CD14-positive monocyte (primary cell): Measurements from ENCODE around the gene MED20. TPM values are rescaled to one million over a fixed set of nuclear protein-coding genes. Genes with fewer than 3 reads are reported as not detected.
A peak's percentile ranks its signal among the peaks of the same experiment; 100 is the strongest.

Experiments
- DNase-seq, 3 donors: peaks; one replicate each; pipeline ENCODE4 v3.0.0-alpha.2; 2011 to 2022
- H2AFZ ChIP-seq: 2 replicates; pipeline ENCODE4 v1.6.0; 2012; ENCODE audit warnings: mild to moderate bottlenecking, low read depth, low read length, inconsistent platforms; ENCODE audit not compliant: insufficient read depth, poor library complexity, severe bottlenecking
- H3K27ac ChIP-seq, 2 donors: 1 replicate in 1 of 2; 2 replicates in 1 of 2; pipeline ENCODE4 v1.5.1; 2012 to 2013; ENCODE audit warnings: low read length in 2 of 2, control low read depth in 1 of 2, inconsistent platforms in 1 of 2, low read depth in 1 of 2, mild to moderate bottlenecking in 1 of 2
- H3K27me3 ChIP-seq, 2 donors: one replicate each; pipeline versions ENCODE4 v1.6.0 to v1.6.1; 2011 to 2013; ENCODE audit warnings: low read length in 2 of 2; ENCODE audit not compliant: control insufficient read depth in 2 of 2, insufficient read depth in 2 of 2
- H3K36me3 ChIP-seq, 2 donors: replicated peaks in 1 of 2; 1 replicate in 1 of 2; 2 replicates in 1 of 2; pipeline versions ENCODE4 v1.5.1 to v1.6.1; 2012 to 2013; ENCODE audit warnings: low read length in 2 of 2, control low read depth in 1 of 2, inconsistent platforms in 1 of 2, mild to moderate bottlenecking in 1 of 2; ENCODE audit not compliant: insufficient read depth in 2 of 2, control insufficient read depth in 1 of 2
- H3K4me1 ChIP-seq, 2 donors: 1 replicate in 1 of 2; 2 replicates in 1 of 2; pipeline versions ENCODE4 v1.5.1 to v1.6.1; 2012 to 2013; ENCODE audit warnings: low read length in 2 of 2, control low read depth in 1 of 2, inconsistent platforms in 1 of 2, mild to moderate bottlenecking in 1 of 2, moderate library complexity in 1 of 2; ENCODE audit not compliant: insufficient read depth in 2 of 2, control insufficient read depth in 1 of 2
- H3K4me2 ChIP-seq: replicated peaks from 2 replicates; pipeline ENCODE3; 2012; ENCODE audit warnings: low read length, moderate library complexity, mild to moderate bottlenecking; ENCODE audit not compliant: poor library complexity, severe bottlenecking; ENCODE audit errors: extremely low read depth
- H3K4me3 ChIP-seq, 3 experiments: fragments of 200-600 bp in 1 of 3; sonication (generic) in 1 of 3; replicated peaks in 1 of 3; 1 replicate in 2 of 3; 2 replicates in 1 of 3; pipeline ENCODE4 v1.5.1; 2011 to 2013; ENCODE audit warnings: low read length in 3 of 3, mild to moderate bottlenecking in 3 of 3, control low read depth in 2 of 3, low read depth in 2 of 3, inconsistent platforms in 1 of 3, moderate library complexity in 1 of 3
- H3K79me2 ChIP-seq: 2 replicates; pipeline ENCODE4 v1.6.0; 2012; ENCODE audit warnings: mild to moderate bottlenecking, control low read depth, inconsistent platforms, low read length, moderate library complexity; ENCODE audit not compliant: insufficient read depth
- H3K9ac ChIP-seq: 2 replicates; pipeline ENCODE4 v1.6.0; 2017; ENCODE audit warnings: low read length, mild to moderate bottlenecking; ENCODE audit not compliant: insufficient read depth, poor library complexity, severe bottlenecking
- H3K9me3 ChIP-seq, 2 donors: replicated peaks in 1 of 2; 1 replicate in 1 of 2; 2 replicates in 1 of 2; pipeline versions ENCODE4 v1.5.1 to v1.6.1; 2012 to 2013; ENCODE audit warnings: low read length in 2 of 2, control low read depth in 1 of 2; ENCODE audit not compliant: control insufficient read depth in 1 of 2, insufficient read depth in 1 of 2
- H4K20me1 ChIP-seq: 2 replicates; pipeline ENCODE4 v1.6.0; 2012; ENCODE audit warnings: mild to moderate bottlenecking, low read length, control low read depth, moderate library complexity; ENCODE audit not compliant: insufficient read depth
- H3K27ac Mint-ChIP-seq, 7 donors: one replicate each; pipeline ENCODE4 v1.8.0; 2020; ENCODE audit warnings: mild to moderate bottlenecking in 7 of 7, mixed read lengths in 7 of 7, moderate library complexity in 6 of 7, inconsistent platforms in 2 of 7
- H3K27me3 Mint-ChIP-seq, 3 donors: one replicate each; pipeline ENCODE4 v1.8.0; 2021 to 2022; ENCODE audit warnings: low read depth in 3 of 3, mild to moderate bottlenecking in 3 of 3, mixed read lengths in 3 of 3, moderate library complexity in 3 of 3, inconsistent platforms in 1 of 3
- H3K36me3 Mint-ChIP-seq, 2 donors: one replicate each; pipeline ENCODE4 v1.8.0; 2020; ENCODE audit warnings: mixed read lengths in 2 of 2, inconsistent platforms in 1 of 2, mild to moderate bottlenecking in 1 of 2
- H3K4me1 Mint-ChIP-seq: one replicate; pipeline ENCODE4 v1.8.0; 2020; ENCODE audit warnings: mild to moderate bottlenecking, mixed read lengths
- H3K4me3 Mint-ChIP-seq, 2 donors: one replicate each; pipeline ENCODE4 v1.8.0; 2020; ENCODE audit warnings: mild to moderate bottlenecking in 2 of 2, mixed read lengths in 2 of 2, moderate library complexity in 1 of 2
- H3K9me3 Mint-ChIP-seq, 7 donors: one replicate each; pipeline ENCODE4 v1.8.0; 2020 to 2022; ENCODE audit warnings: mixed read lengths in 7 of 7, mild to moderate bottlenecking in 6 of 7, moderate library complexity in 6 of 7, inconsistent platforms in 2 of 7
- WGBS: methylation state at CpG from one replicate; pipeline ENCODE4 v1.1.5; 2013; ENCODE audit warnings: missing lambda C conversion rate; ENCODE audit not compliant: insufficient coverage; 5-methylcytosine and 5-hydroxymethylcytosine counted together
- intact Hi-C, 2 donors: fragments of 100-400 bp; cut with micrococcal nuclease; formaldehyde crosslinking; loops; one replicate each; pipeline versions ENCODE4 v1.15.0 to v1.15.1; 2023
- polyA minus RNA-seq: library from RNA; depleted of rRNA, polyadenylated mRNA; stranded (reverse); fragments of >200 nt; gene quantifications from 2 replicates; pipeline ENCODE4 v1.2.3, GENCODE V29; 2012
- polyA plus RNA-seq, 3 donors: library from polyadenylated mRNA; depleted of rRNA in 1 of 3; unstranded in 2 of 3; stranded (reverse) in 1 of 3; fragments of 300-500 nt in 2 of 3; fragments of >200 nt in 1 of 3; fragmentation: Illumina TruSeq in 2 of 3; gene quantifications; 1 replicate in 2 of 3; 2 replicates in 1 of 3; pipeline ENCODE4 v1.2.3, GENCODE V29; 2012 to 2021
- total RNA-seq, 12 experiments: library from RNA in 1 of 12; stranded (reverse) in 1 of 12; fragments of 120-200 nt in 1 of 12; gene quantifications; one replicate each; pipeline ENCODE4 v1.2.4 and lab custom pipeline; 2013 to 2026; ENCODE audit warnings: mixed read lengths in 6 of 12, inconsistent platforms in 1 of 12
- TF ChIP-seq, protein P1 (sequence below): fragments of 200-600 bp; IDR thresholded peaks from one replicate; pipeline ENCODE4 v1.8.0; 2022; ENCODE audit warnings: antibody characterized with exemption, mild to moderate bottlenecking

Gene MED20, protein sequence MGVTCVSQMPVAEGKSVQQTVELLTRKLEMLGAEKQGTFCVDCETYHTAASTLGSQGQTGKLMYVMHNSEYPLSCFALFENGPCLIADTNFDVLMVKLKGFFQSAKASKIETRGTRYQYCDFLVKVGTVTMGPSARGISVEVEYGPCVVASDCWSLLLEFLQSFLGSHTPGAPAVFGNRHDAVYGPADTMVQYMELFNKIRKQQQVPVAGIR
- total RNA-seq (2013), result 15.8 TPM
- polyA plus RNA-seq (10 to 100 TPM in 2 of 3 donors, 1 to 10 TPM in 1; 6.3 to 16.2 (median 13.6) TPM), polyA minus RNA-seq (9.6 and 11.3 TPM in 2 replicates), total RNA-seq (lab: John Stamatoyannopoulos, UW) (1.9 to 6.2 (median 3.4) reads per million in 11 experiments)

DNA sequence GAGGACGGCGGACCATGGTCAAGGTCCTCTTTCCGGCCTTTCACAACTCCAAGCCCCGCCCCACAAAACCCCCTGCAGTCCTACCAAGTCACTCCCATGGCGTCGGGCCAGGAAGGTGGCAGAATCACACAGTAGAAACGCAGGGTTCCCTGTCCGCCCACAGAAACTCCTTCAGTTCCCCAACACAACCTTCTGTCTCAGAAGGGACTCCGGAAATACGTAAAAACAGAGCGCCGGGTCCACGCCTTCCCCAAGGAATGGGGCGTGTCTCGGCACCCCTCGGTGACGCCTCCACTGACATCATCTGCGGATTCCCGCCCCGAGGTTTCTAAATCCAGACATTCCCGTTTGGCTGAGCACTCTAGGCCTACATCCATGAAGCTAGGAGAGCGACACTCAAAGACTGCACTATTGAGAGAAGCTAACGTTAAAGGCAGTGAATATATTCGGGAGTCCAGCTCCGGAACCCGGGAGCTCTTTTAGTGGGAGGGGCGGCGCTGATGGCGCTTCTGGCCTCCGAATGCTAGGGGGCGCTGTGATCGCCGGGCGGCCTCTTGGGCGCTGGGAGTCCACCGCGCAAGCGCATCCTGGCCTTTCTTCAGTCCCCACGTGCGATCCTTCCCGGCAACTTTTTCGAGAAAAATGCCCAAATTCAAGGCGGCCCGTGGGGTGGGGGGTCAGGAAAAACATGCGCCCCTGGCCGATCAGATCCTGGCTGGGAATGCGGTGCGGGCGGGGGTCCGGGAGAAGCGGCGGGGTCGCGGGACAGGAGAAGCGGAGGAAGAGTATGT, at the start of gene MED20, which contains the start of gene BYSL:
MED20 (minus strand) TSS at position 219 of the 791 bp plus-strand sequence; CDS start at position 98, 121 bp downstream.
BYSL (plus strand) TSS at position 579 of the 791 bp plus-strand sequence; CDS start at position 643, 64 bp downstream.
- H3K27ac Mint-ChIP-seq, result peak within 1 kb of the TSS; percentile 98 to 100 (median 100)
- no peaks in the 10 kb centered on the region for H3K9me3 ChIP-seq
- H3K9me3 Mint-ChIP-seq, result peaks cover 0 to 1% (median 0%) of the 10 kb centered on the region in 7 donors
- peak within 1 kb of the TSS; percentile 78 to 91 (median 81) for H3K4me3 ChIP-seq
- peak within 1 kb of the TSS; percentile 98 to 100 for H3K4me3 Mint-ChIP-seq
- peak within 1 kb of the TSS; percentile 90 to 92 for H3K27ac ChIP-seq
- TF ChIP-seq, protein P1, sequence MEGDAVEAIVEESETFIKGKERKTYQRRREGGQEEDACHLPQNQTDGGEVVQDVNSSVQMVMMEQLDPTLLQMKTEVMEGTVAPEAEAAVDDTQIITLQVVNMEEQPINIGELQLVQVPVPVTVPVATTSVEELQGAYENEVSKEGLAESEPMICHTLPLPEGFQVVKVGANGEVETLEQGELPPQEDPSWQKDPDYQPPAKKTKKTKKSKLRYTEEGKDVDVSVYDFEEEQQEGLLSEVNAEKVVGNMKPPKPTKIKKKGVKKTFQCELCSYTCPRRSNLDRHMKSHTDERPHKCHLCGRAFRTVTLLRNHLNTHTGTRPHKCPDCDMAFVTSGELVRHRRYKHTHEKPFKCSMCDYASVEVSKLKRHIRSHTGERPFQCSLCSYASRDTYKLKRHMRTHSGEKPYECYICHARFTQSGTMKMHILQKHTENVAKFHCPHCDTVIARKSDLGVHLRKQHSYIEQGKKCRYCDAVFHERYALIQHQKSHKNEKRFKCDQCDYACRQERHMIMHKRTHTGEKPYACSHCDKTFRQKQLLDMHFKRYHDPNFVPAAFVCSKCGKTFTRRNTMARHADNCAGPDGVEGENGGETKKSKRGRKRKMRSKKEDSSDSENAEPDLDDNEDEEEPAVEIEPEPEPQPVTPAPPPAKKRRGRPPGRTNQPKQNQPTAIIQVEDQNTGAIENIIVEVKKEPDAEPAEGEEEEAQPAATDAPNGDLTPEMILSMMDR, result peak; percentile 99
- peak within 1 kb of the TSS; percentile 99 for H2AFZ ChIP-seq
- H3K36me3 ChIP-seq, result peaks cover 0 to 25% of the 10 kb centered on the region in 2 donors
- H4K20me1 ChIP-seq, result peaks cover 7% of the 10 kb centered on the region
- intact Hi-C loops, result loop anchor here (2.0 to 5.0 kb wide), 4 partner anchors 20 to 134 kb away; partner anchors contain the start of genes TOMM6 (in 2 of the 2) and CCND3 (in 1 of the 2)
- peak within 1 kb of the TSS; percentile 77 for H3K9ac ChIP-seq
- H3K4me2 ChIP-seq, result peak within 1 kb of the TSS; percentile 99
- peaks cover 38% of the 10 kb centered on the region for H3K4me1 Mint-ChIP-seq
- H3K79me2 ChIP-seq, result peaks cover 70% of the 10 kb centered on the region
- peaks cover 19 to 25% of the 10 kb centered on the region in 2 donors for H3K36me3 Mint-ChIP-seq
- peaks cover 0 to 6% (median 1%) of the 10 kb centered on the region in 3 donors for H3K27me3 Mint-ChIP-seq
- DNase-seq, result peak; percentile 96 to 99 (median 97)
- peaks cover 28 to 42% of the 10 kb centered on the region in 2 donors for H3K4me1 ChIP-seq
- under 1% methylated on average over 55 of the region's 55 CpGs for WGBS
- H3K27me3 ChIP-seq, result no peaks in the 10 kb centered on the region

DNA sequence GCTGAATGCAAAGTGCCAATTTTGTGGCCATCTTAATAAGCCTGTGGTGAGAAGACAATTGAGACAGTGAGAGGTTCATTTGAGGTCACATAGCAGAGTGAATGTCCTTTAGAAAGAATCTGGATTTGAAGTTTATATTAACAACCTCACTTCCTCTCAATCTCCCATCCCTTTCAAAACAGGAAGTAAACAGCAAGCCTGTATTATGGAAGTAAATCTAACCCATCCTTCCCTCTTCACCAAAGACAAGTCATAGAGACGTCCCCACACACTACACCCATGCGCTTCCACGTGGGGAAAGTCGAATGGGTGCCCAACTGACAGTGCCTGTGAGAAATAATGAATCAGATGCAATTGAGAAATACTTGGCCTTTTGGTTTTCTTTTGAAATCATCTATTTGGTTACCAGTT, 49.5 kb upstream of the MED20 start:
- Histone ChIP-seq H3K4me3 (no peak overlapping the region), H2AFZ (no peak overlapping the region), H3K79me2 (no peaks in the 10 kb centered on the region), H3K27ac (peak overlapping the region; percentile 50 to 74), H3K9me3 (no peaks in the 10 kb centered on the region), H3K27me3 (no peaks in the 10 kb centered on the region), H3K9ac (no peak overlapping the region), H3K4me2 (peak overlapping the region; percentile 18), H3K4me1 (peaks cover 33 to 38% of the 10 kb centered on the region in 2 donors), H4K20me1 (no peaks in the 10 kb centered on the region), H3K36me3 (no peaks in the 10 kb centered on the region)
- TF ChIP-seq, protein P1, result no peak
- Mint-ChIP-seq H3K9me3 (no peaks in the 10 kb centered on the region), H3K36me3 (no peaks in the 10 kb centered on the region), H3K4me3 (peak overlapping the region in 1 of 2 donors; percentile 31), H3K27me3 (peaks cover 0 to 2% (median under 1%) of the 10 kb centered on the region in 3 donors), H3K4me1 (peaks cover 37% of the 10 kb centered on the region), H3K27ac (peak overlapping the region; percentile 88 to 98 (median 95))
- DNase-seq, result peak; percentile 92 to 97 (median 95)
- intact Hi-C loops, result loop anchor here in 1 of 2 donors (2.0 kb wide), 1 partner anchor 32 kb away; no protein-coding TSS in a partner anchor
- no CpG with 5 or more reads among the region's 4 CpGs for WGBS
